ENCODE measurements around the gene UBE2L5.
A peak's percentile ranks its signal among the peaks of the same experiment; 100 is the strongest.

GRCh38 chr13:30422054-30422839, at the start of gene UBE2L5:
- TF ChIP-seq CTCF (IDR thresholded peaks at IDR 0.05 in 4 of 5, conservative IDR thresholded peaks at IDR 0.05 in 1 of 5) (no peak), POLR2A (IDR thresholded peaks at IDR 0.05) (peak; percentile 70 to 77)

All from gastrocnemius medialis (tissue), 4 donors.